ENCODE data around the gene WARS2.

DNA sequence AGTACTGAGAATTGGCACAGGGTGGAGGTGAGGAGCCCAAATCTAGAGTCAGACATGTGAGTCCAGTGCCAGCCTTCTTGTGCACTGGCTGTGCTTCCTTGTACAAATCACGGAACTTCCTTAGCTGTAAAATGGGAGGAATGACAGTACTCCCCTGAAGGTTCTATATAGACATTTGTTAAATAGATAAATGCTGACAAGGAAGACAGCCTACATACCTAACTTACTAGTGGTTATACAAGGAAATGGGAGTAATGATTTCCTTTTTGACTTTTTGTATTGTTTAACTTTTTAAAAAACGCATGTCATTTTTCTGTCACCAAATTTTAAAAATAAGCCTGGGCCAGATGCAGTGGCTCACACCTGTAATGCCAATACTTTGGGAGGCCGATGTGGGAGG, 50.2 kb downstream of the WARS2 start:
- no peak for TF ChIP-seq EP300 (IDR thresholded peaks at IDR 0.05)
- TF ChIP-seq, protein P1, sequence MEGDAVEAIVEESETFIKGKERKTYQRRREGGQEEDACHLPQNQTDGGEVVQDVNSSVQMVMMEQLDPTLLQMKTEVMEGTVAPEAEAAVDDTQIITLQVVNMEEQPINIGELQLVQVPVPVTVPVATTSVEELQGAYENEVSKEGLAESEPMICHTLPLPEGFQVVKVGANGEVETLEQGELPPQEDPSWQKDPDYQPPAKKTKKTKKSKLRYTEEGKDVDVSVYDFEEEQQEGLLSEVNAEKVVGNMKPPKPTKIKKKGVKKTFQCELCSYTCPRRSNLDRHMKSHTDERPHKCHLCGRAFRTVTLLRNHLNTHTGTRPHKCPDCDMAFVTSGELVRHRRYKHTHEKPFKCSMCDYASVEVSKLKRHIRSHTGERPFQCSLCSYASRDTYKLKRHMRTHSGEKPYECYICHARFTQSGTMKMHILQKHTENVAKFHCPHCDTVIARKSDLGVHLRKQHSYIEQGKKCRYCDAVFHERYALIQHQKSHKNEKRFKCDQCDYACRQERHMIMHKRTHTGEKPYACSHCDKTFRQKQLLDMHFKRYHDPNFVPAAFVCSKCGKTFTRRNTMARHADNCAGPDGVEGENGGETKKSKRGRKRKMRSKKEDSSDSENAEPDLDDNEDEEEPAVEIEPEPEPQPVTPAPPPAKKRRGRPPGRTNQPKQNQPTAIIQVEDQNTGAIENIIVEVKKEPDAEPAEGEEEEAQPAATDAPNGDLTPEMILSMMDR (IDR thresholded peaks at IDR 0.05) = no peak
- no peak for TF ChIP-seq POLR2AphosphoS5 (IDR thresholded peaks at IDR 0.05)
